Urothelium cell line (cell line): ENCODE results near the gene ZNRF1.
A peak's percentile ranks its signal among the peaks of the same experiment; 100 is the strongest.

Experiments used
- DNase-seq: peaks from one replicate; pipeline ENCODE4 v3.0.0; 2011; ENCODE audit warnings: low spot score, mixed read lengths
- FAIRE-seq: peaks from 2 replicates; lab custom pipeline; 2011; peaks lifted over from hg19 to GRCh38; lab: Jason Lieb, UNC

ZNRF1 gene

GRCh38 chr16:75095204-75095621 is 96.4 kb downstream of the ZNRF1 start:
- no peak for DNase-seq
- no peak for FAIRE-seq

DNA sequence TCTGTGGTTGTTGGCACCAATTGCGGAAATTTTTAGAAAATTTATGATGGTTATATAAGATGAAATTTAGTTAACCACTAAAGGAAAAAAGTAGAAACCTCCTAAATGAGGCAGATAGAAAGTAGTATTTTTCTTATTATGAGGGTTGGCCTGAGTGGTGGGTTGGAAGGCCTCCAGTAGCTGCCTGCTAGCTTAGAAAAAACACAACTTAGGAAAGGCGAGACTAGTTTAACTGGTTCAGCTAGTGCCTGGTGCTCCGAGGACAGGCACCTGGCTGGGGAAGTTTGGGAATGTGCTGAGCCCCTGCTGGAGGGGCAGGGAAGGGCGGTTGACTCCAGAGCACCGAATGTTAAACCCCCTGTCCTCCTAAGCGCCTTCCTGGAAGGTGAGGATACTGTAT is 97.8 kb downstream of the ZNRF1 start:
- FAIRE-seq (no peak), DNase-seq (peak; percentile 32)

- no peak for FAIRE-seq
- no peak for DNase-seq
Observed at GRCh38 chr16:75097191-75097761, 98.5 kb downstream of the ZNRF1 start.

- DNase-seq: no peak
- no peak for FAIRE-seq
Observed at GRCh38 chr16:75097941-75098901, 99.4 kb downstream of the ZNRF1 start.

DNA sequence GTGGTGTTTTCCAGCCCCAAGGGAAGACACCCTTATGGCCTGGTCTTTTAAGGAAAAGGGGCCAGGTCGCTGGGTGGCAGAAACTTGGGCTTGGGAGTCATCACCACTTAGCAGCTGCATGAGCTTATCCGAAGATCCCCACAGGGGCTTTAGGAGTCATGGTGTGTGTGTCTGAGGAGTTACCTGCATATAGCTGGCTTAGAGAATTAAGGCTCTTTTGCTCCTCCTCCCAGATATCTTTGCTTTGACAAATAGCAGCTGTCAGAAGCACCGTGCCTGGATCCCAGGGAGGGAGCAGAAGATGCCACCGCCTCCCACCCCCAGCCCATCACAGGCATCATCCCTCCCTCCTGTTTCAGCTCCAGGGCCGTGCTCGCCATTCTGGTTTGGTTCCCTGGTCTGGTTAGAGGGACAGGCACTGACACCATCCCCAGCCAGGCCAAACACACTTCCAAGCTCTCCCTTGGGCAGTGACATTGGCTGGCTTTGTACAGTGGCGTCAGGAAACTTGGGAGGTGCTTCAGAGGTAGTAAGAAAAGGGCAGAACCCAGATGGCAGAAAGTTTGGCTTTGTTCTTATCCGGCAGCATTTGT is 100.3 kb downstream of the ZNRF1 start:
- FAIRE-seq (no peak), DNase-seq (no peak)

GRCh38 chr16:75099738-75100602 is 101.1 kb downstream of the ZNRF1 start:
- no peak for DNase-seq
- FAIRE-seq: peak; percentile 59

- no peak for DNase-seq
Observed at GRCh38 chr16:75100603-75100990, 101.8 kb downstream of the ZNRF1 start.

DNA sequence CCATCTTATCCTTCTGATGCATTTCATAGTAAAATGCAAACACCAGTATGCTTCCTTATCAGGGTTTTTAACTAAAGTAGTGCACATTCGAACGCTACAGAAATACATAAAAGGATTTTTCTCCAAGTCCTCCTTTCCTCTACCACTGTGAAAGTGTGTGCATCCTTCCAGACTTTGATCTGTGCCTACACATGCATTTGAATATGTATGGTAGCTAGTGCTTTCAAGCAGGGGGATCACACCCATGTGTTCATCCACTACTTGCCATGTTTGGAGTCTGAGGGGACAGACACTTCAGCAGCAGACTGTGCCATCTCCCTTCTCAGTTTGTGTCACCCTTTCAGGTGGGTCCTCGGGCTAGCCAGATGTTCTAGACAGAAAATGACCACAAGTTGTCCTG is 102.8 kb downstream of the ZNRF1 start:
- FAIRE-seq (no peak), DNase-seq (no peak)

More at GRCh38 chr16:75100603-75100990, 101.8 kb downstream of the ZNRF1 start:
- no peak for FAIRE-seq

DNA sequence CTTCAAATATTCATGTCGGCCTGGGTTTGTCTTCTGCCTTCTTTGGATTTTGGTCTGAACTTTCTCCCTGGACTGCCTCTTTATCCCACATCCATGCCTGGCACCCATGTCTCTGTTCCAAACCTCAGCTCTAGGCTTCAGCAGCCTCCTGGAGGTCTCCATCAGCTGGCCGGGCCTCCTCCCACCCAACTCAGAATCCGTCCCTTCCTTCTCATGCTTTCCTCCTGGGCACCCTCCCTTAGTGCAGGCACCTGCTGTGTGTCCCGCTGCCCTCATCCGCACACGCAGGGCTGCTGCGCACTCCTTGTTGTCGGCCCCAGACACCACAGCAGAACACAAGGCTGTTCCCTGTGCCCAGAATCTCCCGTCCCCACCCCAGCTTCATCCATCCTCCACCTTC is 103.8 kb downstream of the ZNRF1 start:
- DNase-seq (no peak), FAIRE-seq (no peak)

- DNase-seq (no peak), FAIRE-seq (no peak)
Observed at GRCh38 chr16:75103994-75104393, 105.2 kb downstream of the ZNRF1 start.

DNA sequence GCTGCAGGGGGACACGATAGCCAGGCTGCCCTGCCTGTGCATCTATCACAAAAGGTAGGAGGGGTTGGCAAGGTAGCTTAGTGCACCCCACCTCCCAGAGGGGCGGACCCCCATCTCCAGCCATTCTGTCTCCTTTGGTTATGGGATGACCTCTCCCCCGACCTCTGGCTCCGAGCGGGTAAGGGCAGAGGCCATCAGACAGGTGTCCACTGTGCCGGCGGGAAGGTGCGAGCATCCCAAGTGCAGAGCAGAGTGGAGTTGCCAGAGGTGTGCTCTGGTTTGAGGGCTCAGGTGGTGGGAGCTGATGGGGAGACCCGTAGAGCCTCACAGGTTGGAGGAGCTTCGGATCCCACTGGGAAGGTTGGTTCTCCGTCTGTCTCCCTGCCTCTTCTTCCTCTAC is 106.0 kb downstream of the ZNRF1 start:
- FAIRE-seq (no peak), DNase-seq (no peak)

- DNase-seq (no peak), FAIRE-seq (no peak)
Observed at GRCh38 chr16:75105306-75106061, 106.7 kb downstream of the ZNRF1 start.

- DNase-seq (no peak), FAIRE-seq (no peak)
Observed at GRCh38 chr16:75106351-75107274, 107.8 kb downstream of the ZNRF1 start.

DNA sequence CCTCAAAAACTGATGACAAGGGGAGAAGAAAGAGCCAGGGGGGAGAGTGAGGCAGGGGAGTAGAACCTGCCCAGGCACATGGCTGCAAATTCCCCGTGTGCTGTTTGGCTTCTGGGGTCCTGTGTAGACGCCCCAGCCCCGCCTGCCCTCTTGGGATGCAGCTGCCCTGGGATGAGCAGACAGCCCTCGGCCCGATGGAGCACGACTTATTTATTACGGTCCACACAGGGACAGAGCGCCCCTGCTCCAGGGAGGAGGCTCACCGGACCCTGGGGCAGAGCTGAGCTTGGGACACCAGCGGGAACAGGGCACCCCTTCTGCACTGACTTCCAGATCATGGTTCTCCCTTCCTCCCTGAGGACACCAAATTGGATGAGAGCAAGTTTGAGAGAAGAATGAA is 108.7 kb downstream of the ZNRF1 start:
- DNase-seq (no peak), FAIRE-seq (no peak)

DNA sequence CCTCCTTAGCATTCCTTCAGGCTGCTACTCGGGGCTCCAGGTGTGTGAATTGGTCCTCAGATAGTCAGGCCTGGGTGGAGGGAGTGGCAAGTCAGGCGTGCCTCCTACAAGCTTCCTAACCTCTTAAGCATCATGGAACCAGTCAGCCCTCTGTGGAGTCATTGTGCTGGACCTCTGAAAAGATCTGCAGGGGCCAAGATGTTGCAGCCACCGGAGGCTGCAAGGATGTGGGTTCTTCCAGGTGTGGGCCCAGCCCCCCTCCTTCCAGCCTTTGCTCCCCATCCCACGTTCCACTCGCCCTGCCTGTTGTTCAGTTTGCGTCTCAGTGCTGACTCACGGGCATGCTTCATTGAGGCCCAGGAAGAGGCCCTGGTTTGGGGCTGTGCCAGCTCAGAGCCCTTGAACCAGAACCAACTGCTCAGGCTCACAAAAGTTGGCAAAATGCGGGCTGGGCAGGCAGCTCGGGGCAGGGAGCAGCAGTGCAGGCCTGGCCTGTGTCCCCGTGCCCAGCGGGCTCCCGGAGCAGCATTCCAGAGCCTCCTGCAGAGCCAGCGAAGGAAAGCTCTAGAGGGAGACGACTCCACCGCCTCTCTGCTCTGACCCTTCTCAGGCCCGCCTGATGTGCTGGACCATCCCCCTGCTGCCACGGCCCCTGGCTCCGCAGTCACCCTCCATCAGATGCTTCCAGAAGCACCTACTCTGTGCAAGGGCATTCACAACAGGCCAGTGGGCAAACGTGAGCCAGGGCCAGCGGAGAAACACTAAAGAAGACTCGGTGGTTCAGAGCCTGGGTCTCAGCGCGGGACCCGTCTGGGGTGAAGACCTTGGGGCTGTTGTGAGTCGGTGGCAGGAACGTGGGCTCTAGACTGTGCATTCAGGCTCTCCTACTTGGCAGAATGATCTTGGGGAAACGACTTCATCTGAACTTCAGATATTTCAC is 110.2 kb downstream of the ZNRF1 start:
- DNase-seq (peak; percentile 94), FAIRE-seq (peak; percentile 30)

DNA sequence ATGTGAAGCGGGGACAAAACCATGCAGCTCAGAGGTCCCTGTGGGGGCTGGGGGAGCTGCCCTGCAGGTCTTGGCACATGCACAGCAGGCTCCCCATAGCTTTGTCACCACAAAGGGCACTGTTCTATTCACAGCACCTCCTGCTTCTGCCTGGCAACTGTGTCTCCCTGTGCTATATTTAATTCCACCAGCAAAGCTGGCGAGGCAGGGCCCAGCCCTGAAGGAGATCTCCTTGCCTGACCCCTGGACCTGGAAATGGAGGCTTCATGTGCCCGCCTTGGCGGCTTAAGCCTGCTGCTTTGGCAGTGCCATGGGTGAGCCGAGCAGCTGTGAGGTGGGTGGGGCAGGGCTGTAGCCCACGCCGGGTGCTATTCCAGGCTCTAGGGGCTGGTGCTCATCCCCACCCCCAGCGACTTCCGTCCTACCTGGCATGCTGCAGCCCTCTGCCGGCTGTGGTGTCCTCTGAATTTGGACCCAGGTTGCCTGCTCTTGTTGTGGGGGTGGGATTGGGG is 111.0 kb downstream of the ZNRF1 start:
- FAIRE-seq (no peak), DNase-seq (peak; percentile 35)

GRCh38 chr16:75110637-75111513 is 112.1 kb downstream of the ZNRF1 start:
- peak; percentile 88 for DNase-seq
- FAIRE-seq: no peak
